Measurements from ENCODE around the gene CHRNA7. TPM values are rescaled to one million over a fixed set of nuclear protein-coding genes. Genes with fewer than 3 reads are reported as not detected.

Gene CHRNA7
- total RNA-seq, 4 donors from 2014 or later, result 0.23 to 6.1 (median 1.3) TPM

- TF ChIP-seq EP300 (IDR thresholded peaks at IDR 0.05) (no peak), CTCF (IDR thresholded peaks at IDR 0.05) (peak in 1 of 2 donors; percentile 10), POLR2AphosphoS5 (IDR thresholded peaks at IDR 0.05) (no peak), POLR2A (IDR thresholded peaks at IDR 0.05) (no peak)
- peak overlapping the region; percentile 77 for H3K4me3 ChIP-seq
- H3K27me3 ChIP-seq, result peaks cover 48% of the 10 kb centered on the region
- DNase-seq (ENCODE audit: low spot score in 2 of 2), result no peak
- H3K36me3 ChIP-seq, result no peaks in the 10 kb centered on the region
- H3K9me3 ChIP-seq, result no peaks in the 10 kb centered on the region
- under 1% methylated on average over 16 of the region's 16 CpGs for WGBS
- peaks cover 23% of the 10 kb centered on the region for H3K4me1 ChIP-seq
- H3K27ac ChIP-seq, result no peak overlapping the region
These were observed 880 bp upstream of the CHRNA7 start for GRCh38 chr15:32029409-32029861.

- WGBS, result 11% methylated on average over 6 of the region's 21 CpGs
- Histone ChIP-seq H3K4me3 (peak overlapping the region; percentile 77), H3K27me3 (peaks cover 48% of the 10 kb centered on the region), H3K4me1 (peaks cover 23% of the 10 kb centered on the region), H3K36me3 (no peaks in the 10 kb centered on the region), H3K27ac (no peak overlapping the region), H3K9me3 (no peaks in the 10 kb centered on the region)
- DNase-seq (ENCODE audit: low spot score in 2 of 2), result peak in 1 of 2 donors; percentile 51
- TF ChIP-seq CTCF (IDR thresholded peaks at IDR 0.05), result no peak
- TF ChIP-seq POLR2A (IDR thresholded peaks at IDR 0.05), result no peak
- no peak for TF ChIP-seq EP300 (IDR thresholded peaks at IDR 0.05)
- TF ChIP-seq POLR2AphosphoS5 (IDR thresholded peaks at IDR 0.05), result no peak
These were observed 480 bp downstream of the CHRNA7 start for GRCh38 chr15:32030795-32031194.

GRCh38 chr15:32033186-32033890 lies 3.0 kb downstream of the CHRNA7 start:
- H3K27me3 ChIP-seq, result peaks cover 41% of the 10 kb centered on the region
- no peak for DNase-seq (ENCODE audit: low spot score in 2 of 2)
- TF ChIP-seq EP300 (IDR thresholded peaks at IDR 0.05) (no peak), POLR2AphosphoS5 (IDR thresholded peaks at IDR 0.05) (no peak)
- no peak overlapping the region for H3K4me3 ChIP-seq
- 59% methylated on average over 5 of the region's 5 CpGs for WGBS
- H3K4me1 ChIP-seq, result peaks cover 23% of the 10 kb centered on the region
- no peaks in the 10 kb centered on the region for H3K9me3 ChIP-seq
- H3K27ac ChIP-seq, result no peak overlapping the region
- no peaks in the 10 kb centered on the region for H3K36me3 ChIP-seq

GRCh38 chr15:32034106-32034505 lies 3.8 kb downstream of the CHRNA7 start:
- peaks cover 20% of the 10 kb centered on the region for H3K4me1 ChIP-seq
- no peak overlapping the region for H3K4me3 ChIP-seq
- TF ChIP-seq POLR2AphosphoS5 (IDR thresholded peaks at IDR 0.05), result no peak
- H3K36me3 ChIP-seq, result no peaks in the 10 kb centered on the region
- no peaks in the 10 kb centered on the region for H3K9me3 ChIP-seq
- H3K27ac ChIP-seq, result no peak overlapping the region
- no peak for DNase-seq (ENCODE audit: low spot score in 2 of 2)
- H3K27me3 ChIP-seq, result peaks cover 34% of the 10 kb centered on the region

- 84% methylated on average over 2 of the region's 2 CpGs for WGBS
- Histone ChIP-seq H3K27ac (no peak overlapping the region), H3K27me3 (peaks cover 23% of the 10 kb centered on the region), H3K36me3 (no peaks in the 10 kb centered on the region), H3K4me1 (peaks cover 10% of the 10 kb centered on the region), H3K4me3 (no peak overlapping the region), H3K9me3 (no peaks in the 10 kb centered on the region)
- no peak for DNase-seq (ENCODE audit: low spot score in 2 of 2)
- TF ChIP-seq EP300 (IDR thresholded peaks at IDR 0.05) (no peak), POLR2AphosphoS5 (IDR thresholded peaks at IDR 0.05) (no peak), POLR2A (IDR thresholded peaks at IDR 0.05) (no peak), CTCF (IDR thresholded peaks at IDR 0.05) (no peak)
These were observed 5.0 kb downstream of the CHRNA7 start for GRCh38 chr15:32035285-32035684.

GRCh38 chr15:32036971-32037370 lies 6.7 kb downstream of the CHRNA7 start:
- 92% methylated on average over 2 of the region's 2 CpGs for WGBS
- TF ChIP-seq POLR2A (IDR thresholded peaks at IDR 0.05) (no peak), CTCF (IDR thresholded peaks at IDR 0.05) (no peak), EP300 (IDR thresholded peaks at IDR 0.05) (no peak), POLR2AphosphoS5 (IDR thresholded peaks at IDR 0.05) (no peak)
- H3K27ac ChIP-seq, result no peak overlapping the region
- H3K27me3 ChIP-seq, result peaks cover 7% of the 10 kb centered on the region
- no peak for DNase-seq (ENCODE audit: low spot score in 2 of 2)
- H3K4me3 ChIP-seq, result no peak overlapping the region
- no peaks in the 10 kb centered on the region for H3K9me3 ChIP-seq
- no peaks in the 10 kb centered on the region for H3K4me1 ChIP-seq
- H3K36me3 ChIP-seq, result no peaks in the 10 kb centered on the region
